HepG2 (cell line): ENCODE data around the gene KRTAP10-2.

Experiments
- EP300 ChIP-seq, 3 experiments: sonication (generic) in 1 of 3; formaldehyde crosslinking in 1 of 3; IDR thresholded peaks; 2 replicates each; pipeline versions ENCODE4 v1.5.1 to v1.6.1; 2011 to 2020; ENCODE audit warnings: low read depth in 2 of 3, low read length in 2 of 3, borderline replicate concordance in 1 of 3, improper control_type of control experiment in 1 of 3, mild to moderate bottlenecking in 1 of 3, missing genetic modification reagents in 1 of 3, moderate library complexity in 1 of 3
- HOXA3 ChIP-seq: sonication (generic); formaldehyde crosslinking; IDR thresholded peaks from 2 replicates; pipeline ENCODE4 v1.5.0; 2020; ENCODE audit warnings: missing genetic modification reagents
- MAFF ChIP-seq: IDR thresholded peaks from 2 replicates; pipeline ENCODE4 v1.6.1; 2011; ENCODE audit warnings: low read depth, low read length, improper control_type of control experiment
- NR2F1 ChIP-seq, 2 experiments: fragments of 450-650 bp in 1 of 2; formaldehyde crosslinking in 1 of 2; IDR thresholded peaks; 2 replicates each; pipeline versions ENCODE4 v1.5.0 to v1.6.1; 2016 to 2020; ENCODE audit warnings: mild to moderate bottlenecking in 1 of 2, missing compliant biosample characterization in 1 of 2, missing genetic modification reagents in 1 of 2, moderate library complexity in 1 of 2
- REST ChIP-seq, 2 experiments: IDR thresholded peaks; 2 replicates each; pipeline ENCODE4 v1.6.1; 2011 to 2012; ENCODE audit warnings: low read length in 2 of 2, borderline replicate concordance in 1 of 2, low read depth in 1 of 2, mild to moderate bottlenecking in 1 of 2, moderate library complexity in 1 of 2
- ZBTB40 ChIP-seq, 2 experiments: fragments of 450-650 bp in 1 of 2; sonication (generic) in 1 of 2; formaldehyde crosslinking in 1 of 2; IDR thresholded peaks; 2 replicates each; pipeline versions ENCODE4 v1.6.1 to v1.8.0; 2016 to 2022; ENCODE audit warnings: antibody characterized with exemption in 1 of 2, mild to moderate bottlenecking in 1 of 2, missing genetic modification reagents in 1 of 2
- ZNF513 ChIP-seq: sonication (generic); formaldehyde crosslinking; conservative IDR thresholded peaks from 2 replicates; pipeline ENCODE4 v1.5.0; 2020; ENCODE audit warnings: missing genetic modification reagents

DNA sequence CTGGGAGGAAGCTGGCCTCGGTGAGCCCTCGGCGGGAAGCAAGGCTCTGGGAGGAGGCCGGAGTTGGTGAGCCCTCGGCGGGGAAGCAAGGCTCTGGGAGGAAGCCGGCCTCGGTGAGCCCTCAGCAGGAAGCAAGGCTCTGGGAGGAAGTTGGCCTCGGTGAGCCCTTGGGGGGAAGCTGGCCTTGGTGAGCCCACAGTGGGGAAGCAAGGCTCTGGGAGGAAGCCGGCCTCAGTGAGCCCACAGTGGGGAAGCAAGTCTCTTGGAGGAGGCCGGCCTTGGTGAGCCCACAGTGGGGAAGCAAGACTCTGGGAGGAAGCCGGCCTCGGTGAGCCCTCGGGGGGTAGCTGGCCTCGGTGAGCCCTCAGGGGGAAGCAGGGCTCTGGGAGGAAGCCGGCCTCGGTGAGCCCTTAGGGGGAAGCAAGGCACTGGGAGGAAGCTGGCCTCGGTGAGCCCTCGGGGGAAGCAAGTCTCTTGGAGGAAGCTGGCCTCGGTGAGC lies 47.4 kb downstream of the KRTAP10-2 start:
- no peak for TF ChIP-seq MAFF
- no peak for TF ChIP-seq ZNF513 (CRISPR knock-in tag)
- no peak for TF ChIP-seq REST (IDR thresholded peaks at IDR 0.05; ENCODE audit: borderline replicate concordance in 1 of 2, low read depth in 1 of 2, low read length in 2 of 2)
- TF ChIP-seq NR2F1 (CRISPR knock-in tag; IDR thresholded peaks at IDR 0.05) = no peak
- TF ChIP-seq HOXA3 = no peak
- TF ChIP-seq ZBTB40 (IDR thresholded peaks at IDR 0.05) = no peak
- TF ChIP-seq ZBTB40 (CRISPR knock-in tag; IDR thresholded peaks at IDR 0.05) = no peak
- TF ChIP-seq EP300 (IDR thresholded peaks at IDR 0.05; ENCODE audit: low read depth in 2 of 2, low read length in 2 of 2) = no peak
- TF ChIP-seq EP300 (CRISPR knock-in tag; IDR thresholded peaks at IDR 0.05; ENCODE audit: borderline replicate concordance) = no peak
